HepG2 (cell line): ENCODE measurements around the gene PCAT6. TPM values are rescaled to one million over a fixed set of nuclear protein-coding genes. Genes with fewer than 3 reads are reported as not detected.
A peak's percentile ranks its signal among the peaks of the same experiment; 100 is the strongest.

Experiments
- ATAC-seq: fragments of 200-7000 bp; cut with Tn5 transposase; 3 replicates; pipeline ENCODE4 v1.9.1; 2020; ENCODE audit warnings: mild to moderate bottlenecking, moderate library complexity
- BruUV-seq: library from RNA; stranded (reverse); fragments of 400-500 nt; replicated peaks from 2 replicates; lab custom pipeline; 2021; lab: Mats Ljungman, UMichigan
- CTCF ChIA-PET: fragments of 300-600 bp; formaldehyde crosslinking; extraction: SDS; loops from one replicate; lab custom pipeline; 2021; ENCODE audit warnings: low total read pairs, inconsistent platforms, low intra/inter-chr PET ratio; lab: Yijun Ruan, JAX
- POLR2A ChIA-PET: fragments of 350-600 bp; sonication (Branson Sonifier 250); formaldehyde crosslinking; loops from one replicate; lab custom pipeline; 2020; ENCODE audit warnings: antibody characterized with exemption, inconsistent platforms; lab: Yijun Ruan, JAX
- DNase-seq: peaks from one replicate; pipeline ENCODE4 v3.0.0-alpha.2; 2015; ENCODE audit warnings: low spot score
- FAIRE-seq: peaks from 3 replicates; lab custom pipeline; 2011; peaks lifted over from hg19 to GRCh38; lab: Jason Lieb, UNC
- H2AFZ ChIP-seq: one replicate; pipeline ENCODE4 v1.6.1; 2011; ENCODE audit warnings: low read length, inconsistent platforms
- H3K27ac ChIP-seq: fragments of 300-600 bp; 3 replicates; pipeline ENCODE4 v1.8.0; 2011; ENCODE audit warnings: mixed run types, mild to moderate bottlenecking, mixed read lengths, low read length, inconsistent platforms; ENCODE audit not compliant: insufficient read depth; ENCODE audit errors: extremely low read length
- H3K27me3 ChIP-seq, 2 experiments: fragments of 200-600 bp in 1 of 2; 2 replicates in 1 of 2; 3 replicates in 1 of 2; pipeline versions ENCODE4 v1.6.0 to v1.8.0; 2011; ENCODE audit warnings: low read length in 2 of 2, mild to moderate bottlenecking in 2 of 2, moderate library complexity in 2 of 2, inconsistent platforms in 1 of 2; ENCODE audit not compliant: insufficient read depth in 2 of 2, control insufficient read depth in 1 of 2
- H3K36me3 ChIP-seq, 2 experiments: fragments of 200-600 bp in 1 of 2; replicated peaks in 1 of 2; 2 replicates in 1 of 2; 3 replicates in 1 of 2; pipeline versions ENCODE4 v1.5.1 to v1.8.0; 2011; ENCODE audit warnings: low read length in 2 of 2, inconsistent platforms in 1 of 2; ENCODE audit not compliant: insufficient read depth in 2 of 2, control insufficient read depth in 1 of 2
- H3K4me1 ChIP-seq: 2 replicates; pipeline ENCODE4 v1.5.1; 2012; ENCODE audit warnings: low read length, inconsistent platforms; ENCODE audit not compliant: insufficient read depth
- H3K4me2 ChIP-seq: 2 replicates; pipeline ENCODE4 v1.6.0; 2011; ENCODE audit warnings: low read depth, low read length, inconsistent platforms
- H3K4me3 ChIP-seq, 3 experiments: fragments of 200-600 bp in 1 of 3; sonication (generic), shearing (Covaris generic) in 1 of 3; replicated peaks in 1 of 3; 2 replicates each; pipeline ENCODE4 v1.5.1; 2011 to 2016; ENCODE audit warnings: low read length in 3 of 3, inconsistent platforms in 2 of 3, low read depth in 2 of 3, mild to moderate bottlenecking in 2 of 3, control low read depth in 1 of 3, mixed read lengths in 1 of 3; ENCODE audit not compliant: insufficient read depth in 1 of 3
- H3K79me2 ChIP-seq: one replicate; pipeline ENCODE4 v1.6.1; 2011; ENCODE audit warnings: low read length, inconsistent platforms; ENCODE audit not compliant: insufficient read depth
- H3K9ac ChIP-seq: 2 replicates; pipeline ENCODE4 v1.6.0; 2011; ENCODE audit warnings: mild to moderate bottlenecking, low read depth, low read length, inconsistent platforms; ENCODE audit not compliant: insufficient read depth
- H3K9me3 ChIP-seq: 2 replicates; pipeline ENCODE4 v1.5.1; 2012; ENCODE audit warnings: mild to moderate bottlenecking, low read length
- H4K20me1 ChIP-seq: 2 replicates; pipeline ENCODE4 v1.6.0; 2011; ENCODE audit warnings: inconsistent platforms, mild to moderate bottlenecking, low read length, moderate library complexity; ENCODE audit not compliant: insufficient read depth
- HNF4G ChIP-seq, 2 experiments: sonication (generic) in 1 of 2; formaldehyde crosslinking in 1 of 2; IDR thresholded peaks; 2 replicates each; pipeline versions ENCODE4 v1.4.0 to v1.6.1; 2011 to 2020; ENCODE audit warnings: borderline replicate concordance in 2 of 2, low read depth in 2 of 2, mild to moderate bottlenecking in 2 of 2, low read length in 1 of 2, missing genetic modification reagents in 1 of 2, moderate library complexity in 1 of 2
- PRDM4 ChIP-seq: sonication (generic); formaldehyde crosslinking; IDR thresholded peaks from 2 replicates; pipeline ENCODE4 v1.9.0; 2021; ENCODE audit warnings: missing genetic modification reagents, borderline replicate concordance
- TSC22D2 ChIP-seq: sonication (generic); formaldehyde crosslinking; IDR thresholded peaks from 2 replicates; pipeline ENCODE4 v1.5.1; 2020; ENCODE audit warnings: missing genetic modification reagents, mild to moderate bottlenecking, borderline replicate concordance
- ZNF7 ChIP-seq: IDR thresholded peaks from 2 replicates; pipeline ENCODE4 v1.6.1; 2016; ENCODE audit warnings: missing biosample characterization, missing genetic modification reagents
- WGBS: methylation state at CpG from one replicate; pipeline ENCODE4 v1.1.6; 2017; ENCODE audit warnings: low lambda C conversion rate; 5-methylcytosine and 5-hydroxymethylcytosine counted together
- in situ Hi-C: cut with HindIII; loops from 2 replicates; pipeline ENCODE4 v1.10.0; 2017; ENCODE audit warnings: low pct_unique_long_range_greater_than_20kb; ENCODE audit not compliant: extremely low pct_ligation_motif_present
- intact Hi-C: fragments of 100-400 bp; cut with micrococcal nuclease; formaldehyde crosslinking; loops from one replicate; pipeline ENCODE4 v1.10.0; 2022; ENCODE audit not compliant: unreplicated experiment
- polyA plus RNA-seq, 8 experiments: library from polyadenylated mRNA; depleted of rRNA in 3 of 8; stranded (reverse) in 7 of 8; unstranded in 1 of 8; fragments of >200 nt; fragmentation: Illumina TruSeq in 4 of 8; extraction: Trizol in 4 of 8; gene quantifications; 2 replicates each; pipeline versions ENCODE4 v1.2.1 to v1.2.3, GENCODE V29; 2011 to 2016; ENCODE audit warnings: low read depth in 4 of 8, missing spikeins in 1 of 8, mixed read lengths in 1 of 8; ENCODE audit not compliant: insufficient read depth in 1 of 8
- total RNA-seq, 5 experiments: library from RNA; depleted of rRNA; stranded (reverse); fragments of >200 nt; fragmentation: Illumina TruSeq; extraction: Trizol; gene quantifications; 2 replicates each; pipeline ENCODE4 v1.2.3, GENCODE V29; 2016; ENCODE audit warnings: low read depth in 1 of 5
- TF ChIP-seq, protein P1 (sequence below), 2 experiments: sonication (generic) in 1 of 2; formaldehyde crosslinking in 1 of 2; IDR thresholded peaks; 2 replicates each; pipeline versions ENCODE4 v1.5.1 to v1.6.1; 2011 to 2020; ENCODE audit warnings: borderline replicate concordance in 1 of 2, low read depth in 1 of 2, low read length in 1 of 2, mild to moderate bottlenecking in 1 of 2, missing genetic modification reagents in 1 of 2, moderate library complexity in 1 of 2

The PCAT6 gene
- total and polyA plus RNA-seq, 2 of the 13 experiments (the other 11 are each of a cell fraction or from before 2014, with no cell fraction given), result 0.60 to 4.4 TPM

- TF ChIP-seq ZNF7 (CRISPR knock-in tag), result no peak
- TF ChIP-seq, all 625 proteins: peak for 0
Measured at GRCh38 chr1:202786804-202787203, 23.9 kb upstream of the PCAT6 start (continued).

- DNase-seq (no peak), FAIRE-seq (no peak), ATAC-seq (no peak)
- no peaks in the 10 kb centered on the region for H3K9me3 ChIP-seq
- H3K4me3 ChIP-seq, result no peak overlapping the region
- no peak for TF ChIP-seq PRDM4 (CRISPR knock-in tag)
- no peak for TF ChIP-seq TSC22D2 (CRISPR knock-in tag)
- TF ChIP-seq, protein P1, sequence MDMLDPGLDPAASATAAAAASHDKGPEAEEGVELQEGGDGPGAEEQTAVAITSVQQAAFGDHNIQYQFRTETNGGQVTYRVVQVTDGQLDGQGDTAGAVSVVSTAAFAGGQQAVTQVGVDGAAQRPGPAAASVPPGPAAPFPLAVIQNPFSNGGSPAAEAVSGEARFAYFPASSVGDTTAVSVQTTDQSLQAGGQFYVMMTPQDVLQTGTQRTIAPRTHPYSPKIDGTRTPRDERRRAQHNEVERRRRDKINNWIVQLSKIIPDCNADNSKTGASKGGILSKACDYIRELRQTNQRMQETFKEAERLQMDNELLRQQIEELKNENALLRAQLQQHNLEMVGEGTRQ (IDR thresholded peaks at IDR 0.05; ENCODE audit: low read depth, low read length), result no peak
- TF ChIP-seq, protein P1 (CRISPR knock-in tag; IDR thresholded peaks at IDR 0.05; ENCODE audit: borderline replicate concordance), result no peak
- peak; percentile 14; the same call in 1 of the 2 replicates for TF ChIP-seq HNF4G (IDR thresholded peaks at IDR 0.05; ENCODE audit: borderline replicate concordance, low read depth, low read length)
- TF ChIP-seq HNF4G (CRISPR knock-in tag; IDR thresholded peaks at IDR 0.05; ENCODE audit: borderline replicate concordance, low read depth), result no peak
- WGBS, result 76% methylated on average over 3 of the region's 3 CpGs
- no peak overlapping the region for H3K27ac ChIP-seq
- peaks cover 82% of the 10 kb centered on the region for H4K20me1 ChIP-seq
- H3K9ac ChIP-seq, result no peak overlapping the region
- in situ Hi-C loops (no loop called here), intact Hi-C loops (no loop called here)
- POLR2A ChIA-PET, result interaction anchor here (1.1 kb wide), 1 partner anchor 19 kb away, joined by 3 read pairs; the partner anchor contains the start of gene KDM5B
- H3K4me1 ChIP-seq, result peaks cover 16% of the 10 kb centered on the region
- CTCF ChIA-PET, result no interaction called here
- no peaks in the 10 kb centered on the region for H3K27me3 ChIP-seq
- H2AFZ ChIP-seq, result no peak overlapping the region
- H3K36me3 ChIP-seq, result no peaks in the 10 kb centered on the region
- peaks cover 77% of the 10 kb centered on the region for H3K79me2 ChIP-seq
- H3K4me2 ChIP-seq, result no peak overlapping the region
- BruUV-seq, result no TSS peak
Measured at GRCh38 chr1:202788800-202789199, 22.0 kb upstream of the PCAT6 start.
